Hematopoietic multipotent progenitor cell (in vitro differentiated cells): ENCODE data around the gene CHRNB4. TPM values are rescaled to one million over a fixed set of nuclear protein-coding genes. Genes with fewer than 3 reads are reported as not detected.

Experiments
- DNase-seq, 3 donors: peaks; one replicate each; pipeline ENCODE4 v3.0.0-alpha.2; 2011 to 2015; ENCODE audit warnings: low read depth in 2 of 3, low spot score in 2 of 3
- total RNA-seq: library from RNA; depleted of rRNA; stranded (reverse); fragments of >200 nt; gene quantifications from one replicate; pipeline ENCODE4 v1.2.3, GENCODE V29; 2012

CHRNB4 gene
- total RNA-seq, 1 donor = 0.27 TPM

DNA sequence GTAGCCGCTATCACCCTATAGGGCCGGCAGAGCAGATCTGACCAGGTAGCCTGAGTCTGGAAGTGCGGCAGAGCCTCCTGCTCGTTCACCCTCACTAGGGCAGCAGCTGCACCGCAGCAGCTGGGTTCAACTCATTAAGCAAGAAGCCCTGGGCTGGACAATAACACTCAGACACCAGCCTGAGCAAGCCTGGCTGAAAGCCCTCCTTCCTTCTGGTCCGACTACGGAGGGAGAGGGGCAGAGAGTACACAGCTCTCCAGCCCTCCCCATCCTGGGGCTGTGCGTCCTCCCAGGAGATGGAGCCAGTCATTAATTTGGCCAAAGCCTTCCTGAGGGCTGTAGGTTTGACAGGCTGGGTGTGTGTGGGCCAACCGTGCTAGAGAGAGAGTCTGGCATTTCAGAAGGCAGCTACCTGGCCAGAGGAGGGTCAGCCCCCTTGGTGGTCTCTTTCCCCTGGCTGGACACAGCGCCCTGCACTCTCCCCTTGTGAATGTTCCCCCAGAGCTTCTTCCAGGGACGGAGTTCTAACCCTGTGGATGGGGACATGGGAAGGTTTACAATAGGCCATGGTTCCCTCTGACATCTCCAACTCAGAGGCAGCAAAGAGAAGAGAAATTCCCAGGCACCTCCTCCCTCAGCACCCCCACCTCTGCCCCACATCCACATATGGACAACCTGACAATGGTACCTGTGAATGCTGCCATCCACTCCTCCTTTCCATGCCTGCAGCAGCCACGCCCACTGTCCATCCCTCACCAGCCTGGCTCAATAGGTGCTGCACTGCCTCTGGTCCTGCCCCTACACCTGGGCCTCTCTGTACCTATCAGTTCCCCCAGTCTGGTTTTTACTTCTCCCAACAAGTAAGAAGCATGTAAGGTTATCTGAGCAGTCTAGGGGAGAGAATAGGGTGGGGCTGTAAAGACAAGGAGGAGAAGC, 6.5 kb downstream of the CHRNB4 start:
- no peak for DNase-seq

DNA sequence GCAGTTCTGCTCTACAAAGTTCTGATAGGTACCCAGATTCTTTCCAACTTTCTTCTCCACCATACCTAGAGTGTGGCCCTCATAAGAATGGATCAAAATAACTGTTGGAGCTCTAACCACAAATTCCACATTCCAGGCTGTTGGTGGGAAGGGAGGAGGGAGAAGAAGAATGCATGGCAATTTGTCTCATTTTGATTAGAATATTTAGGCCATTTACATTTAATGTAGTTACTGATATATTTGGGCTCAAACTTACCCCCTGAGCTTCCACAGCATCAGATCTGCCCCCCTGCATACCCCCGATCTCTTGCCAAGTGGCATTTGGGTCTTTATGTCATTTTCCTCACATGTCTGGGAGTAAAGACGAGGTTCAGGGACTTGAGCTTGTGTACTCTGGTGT, 7.7 kb downstream of the CHRNB4 start:
- DNase-seq = no peak

DNA sequence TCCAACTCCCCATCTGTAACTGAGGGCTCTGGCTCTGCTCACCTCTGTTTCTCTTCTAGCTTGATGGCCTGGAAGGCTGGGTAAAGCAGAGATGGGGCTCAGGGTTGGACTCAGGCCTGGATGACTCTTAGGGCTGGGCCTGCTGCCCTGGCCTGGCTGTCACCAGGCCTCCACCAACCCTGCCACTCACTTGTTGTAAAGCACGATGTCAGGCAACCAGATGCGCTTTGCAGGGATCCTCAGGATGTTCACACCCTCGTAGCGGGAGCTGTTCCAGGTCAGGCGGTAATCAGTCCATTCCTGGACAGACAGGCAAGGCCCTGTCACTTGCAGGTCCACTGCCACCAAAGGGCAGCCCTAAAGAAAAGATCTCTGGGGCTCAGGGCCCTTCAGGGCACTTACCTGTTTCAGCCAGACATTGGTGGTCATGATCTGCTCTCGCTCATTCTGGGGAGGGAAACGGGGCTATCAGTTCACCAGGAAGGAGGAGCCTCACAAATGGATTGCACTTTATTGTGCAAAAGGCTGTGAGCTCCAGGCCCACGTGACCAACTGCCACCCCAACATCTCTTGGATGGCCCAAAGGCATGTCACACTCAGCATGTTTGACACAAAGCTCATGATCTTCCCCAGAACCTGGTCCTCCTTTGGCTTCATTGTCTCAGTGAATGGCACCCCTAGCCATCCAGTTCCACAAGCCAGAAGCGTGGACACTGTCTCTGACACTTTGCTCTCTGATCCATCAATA, 9.9 kb downstream of the CHRNB4 start:
- DNase-seq = no peak

DNA sequence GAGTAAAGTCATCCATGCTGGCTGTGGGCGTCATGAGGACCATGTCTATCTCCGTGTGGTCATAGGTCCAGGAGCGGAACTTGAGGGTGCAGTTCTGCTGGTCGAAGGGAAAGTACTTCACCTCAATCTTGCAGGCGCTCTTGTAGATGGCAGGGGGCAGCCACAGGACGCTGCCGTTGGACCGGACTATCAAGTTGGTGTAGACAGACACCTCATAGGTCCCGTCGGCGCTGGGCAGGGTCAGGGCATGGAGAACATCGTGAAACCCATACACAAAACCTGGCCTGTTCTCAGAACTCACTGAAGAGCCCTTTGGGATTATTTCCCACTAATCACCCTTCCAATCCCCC, 11.3 kb downstream of the CHRNB4 start:
- DNase-seq = no peak

DNA sequence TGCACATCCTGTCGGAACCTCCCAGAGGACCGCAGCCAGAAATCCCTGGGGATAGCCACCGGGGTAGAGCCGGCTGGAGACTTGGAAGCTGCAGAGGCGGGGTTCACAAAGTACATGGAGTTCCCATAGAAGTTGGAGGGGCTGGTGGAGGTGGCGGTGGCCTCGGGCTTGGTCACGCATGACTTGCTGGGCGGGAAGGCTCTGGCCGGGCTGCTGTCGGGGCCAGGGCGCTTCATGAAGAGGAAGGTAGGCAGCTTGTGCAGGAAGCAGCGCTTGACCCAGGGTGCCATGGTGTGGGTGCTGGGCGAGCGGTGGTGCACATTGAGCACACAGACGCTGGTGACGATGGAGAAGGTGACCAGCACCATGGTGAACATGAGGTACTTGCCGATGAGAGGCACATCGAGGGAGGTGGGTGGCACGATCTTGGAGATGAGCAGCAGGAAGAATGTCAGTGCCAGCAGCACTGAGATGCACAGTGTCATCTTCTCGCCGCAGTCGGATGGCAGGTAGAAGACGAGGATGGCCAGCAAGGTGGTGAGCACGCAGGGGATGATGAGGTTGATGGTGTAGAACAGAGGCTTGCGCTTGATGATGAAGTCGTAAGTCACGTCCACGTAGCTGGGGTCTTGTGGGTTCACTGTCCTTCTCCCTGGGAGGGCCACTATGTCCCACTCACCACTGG, 11.8 kb downstream of the CHRNB4 start:
- DNase-seq = no peak

DNA sequence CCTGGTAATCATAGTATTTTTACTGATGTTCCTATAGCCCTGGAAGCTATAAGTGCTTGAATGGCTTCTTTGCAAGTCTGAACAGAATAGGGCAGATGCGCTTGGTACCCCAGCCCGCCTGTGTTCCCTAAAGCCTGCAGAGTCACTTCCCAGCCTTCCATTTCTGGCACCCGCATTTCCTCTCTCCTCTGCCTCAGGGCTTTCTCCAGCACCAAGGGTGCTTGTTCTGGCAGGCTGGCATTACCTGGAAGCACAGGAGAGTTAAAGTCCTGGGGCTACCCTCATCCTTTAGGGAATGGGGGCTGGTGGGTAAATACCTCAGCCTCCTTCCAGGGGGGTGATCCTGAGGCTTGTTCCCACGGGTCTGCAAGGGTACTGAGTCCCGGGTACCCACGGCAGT, 12.8 kb downstream of the CHRNB4 start:
- DNase-seq = no peak

DNA sequence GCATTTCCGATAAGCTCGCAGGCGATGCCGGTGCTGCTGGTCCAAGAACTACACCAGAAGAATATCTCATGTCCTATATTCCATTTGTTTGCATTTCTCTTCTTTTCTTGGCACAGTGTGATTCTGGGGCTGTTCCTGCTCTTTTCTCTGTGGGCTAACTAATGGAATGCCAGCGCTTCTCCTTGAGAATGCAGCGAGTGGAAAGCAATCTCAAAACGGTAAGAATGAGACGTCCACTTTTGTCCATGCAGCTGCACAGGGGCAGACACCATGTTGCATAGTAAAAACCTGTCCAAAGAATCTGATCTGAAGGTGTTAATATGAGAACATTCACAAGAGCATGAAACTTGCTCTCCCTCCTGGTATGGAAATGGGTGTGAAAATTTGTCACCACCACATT, 13.7 kb downstream of the CHRNB4 start:
- no peak for DNase-seq

DNA sequence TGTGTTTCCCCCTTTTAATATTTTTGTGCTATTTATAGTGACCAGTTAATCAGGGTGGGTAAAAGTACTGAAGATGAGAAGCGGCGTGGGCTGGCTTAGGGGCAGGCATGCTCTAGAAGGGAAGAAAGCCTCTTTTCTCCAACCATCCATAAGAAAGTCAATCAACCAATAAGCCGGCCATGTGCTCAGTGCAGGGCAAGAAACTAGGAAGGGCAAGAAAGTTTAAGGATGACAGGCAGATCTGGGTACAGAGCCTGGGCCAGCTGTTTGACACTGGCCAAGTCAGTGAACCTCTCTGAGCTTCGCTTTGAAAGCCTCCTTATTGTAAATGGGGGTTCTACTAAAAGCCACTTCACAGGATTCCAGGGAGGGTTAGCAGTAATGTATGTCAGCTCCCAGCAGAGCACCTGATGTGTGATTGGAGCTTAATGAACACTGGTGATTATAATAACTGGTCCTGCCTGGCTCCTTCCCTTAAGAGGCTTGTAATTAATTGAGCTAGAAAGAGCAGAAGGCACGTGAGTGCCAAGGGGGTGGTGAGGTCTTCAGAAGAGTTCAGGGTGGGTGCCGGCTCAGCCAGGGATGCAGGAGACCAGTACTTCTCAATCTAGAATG, 14.5 kb downstream of the CHRNB4 start:
- no peak for DNase-seq

DNA sequence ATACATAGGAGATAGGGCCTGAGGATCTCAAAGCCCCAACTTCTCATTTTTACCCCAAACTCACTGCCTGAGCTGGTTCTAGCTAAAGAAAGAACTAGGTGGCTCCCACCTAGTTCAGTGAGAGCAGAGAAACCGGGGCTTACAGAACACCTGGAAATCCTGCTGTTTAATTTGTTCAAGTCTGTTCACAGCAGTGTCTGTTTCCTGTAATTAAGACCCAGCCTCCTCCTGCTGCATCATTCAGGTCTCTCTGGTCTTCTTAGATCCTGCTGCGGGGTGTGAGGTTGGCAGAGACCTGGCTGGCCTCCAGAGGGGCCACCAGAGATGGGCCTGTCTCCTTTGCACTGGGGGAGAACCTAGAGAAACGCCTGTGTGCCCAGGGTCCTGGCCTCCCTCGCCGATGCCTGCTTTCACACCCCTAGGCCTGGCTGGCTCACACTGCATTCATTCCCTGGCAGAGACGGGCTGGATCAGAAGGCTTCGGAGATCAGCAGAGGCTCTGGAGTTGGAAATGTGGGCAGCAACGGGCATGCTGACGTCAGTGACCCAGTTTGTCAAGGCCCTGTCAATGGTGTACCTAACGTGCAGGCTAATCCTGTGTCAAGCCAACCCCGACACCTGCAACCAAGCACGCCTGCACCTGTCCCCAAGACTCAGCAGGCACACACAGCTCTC, 15.3 kb downstream of the CHRNB4 start:
- DNase-seq = peak in 1 of 3 donors; percentile 48

DNA sequence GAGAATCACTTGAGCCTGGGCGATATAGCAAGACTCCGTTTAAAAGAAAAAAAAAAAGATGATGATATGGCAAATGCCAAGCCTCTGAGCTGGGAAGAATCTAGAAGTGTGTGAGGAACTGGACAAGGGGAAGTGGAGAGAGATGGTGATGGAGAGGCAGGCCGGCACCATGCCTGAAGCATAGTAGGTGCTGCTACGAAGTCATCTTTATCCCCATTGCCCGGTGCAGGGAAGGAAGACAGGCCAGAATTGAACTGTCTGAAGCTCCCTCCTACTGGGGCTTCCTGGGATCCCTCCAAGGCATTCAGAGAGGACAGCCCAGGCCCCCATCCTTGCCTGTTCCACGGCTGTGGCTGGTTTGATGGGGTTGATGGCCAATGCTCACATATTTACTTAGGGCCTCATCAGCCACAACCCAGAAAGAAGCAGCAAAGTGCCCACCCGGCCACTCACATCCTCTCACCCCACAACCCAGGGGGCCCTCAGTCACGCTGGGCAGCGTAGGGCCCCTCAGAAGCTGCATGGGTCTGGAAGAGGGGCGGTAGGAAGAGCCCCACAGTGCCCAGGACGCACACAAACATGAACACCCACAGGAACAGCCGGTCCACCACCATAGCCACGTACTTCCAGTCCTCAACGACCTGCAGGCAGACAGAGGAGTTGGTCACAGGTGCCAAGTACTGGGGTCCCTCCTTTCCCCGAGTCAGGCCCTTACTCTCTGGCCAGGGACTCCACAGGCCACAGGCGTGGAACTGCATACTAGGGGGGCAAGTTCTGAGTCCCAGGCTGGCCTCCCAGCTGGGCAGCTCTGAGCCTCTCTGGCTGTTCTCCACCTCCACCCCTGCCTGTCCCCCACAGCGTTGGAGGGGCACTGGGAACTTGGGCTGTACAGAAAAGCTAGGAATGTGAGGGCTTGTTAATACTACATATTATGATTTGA, 16.1 kb downstream of the CHRNB4 start:
- no peak for DNase-seq

DNA sequence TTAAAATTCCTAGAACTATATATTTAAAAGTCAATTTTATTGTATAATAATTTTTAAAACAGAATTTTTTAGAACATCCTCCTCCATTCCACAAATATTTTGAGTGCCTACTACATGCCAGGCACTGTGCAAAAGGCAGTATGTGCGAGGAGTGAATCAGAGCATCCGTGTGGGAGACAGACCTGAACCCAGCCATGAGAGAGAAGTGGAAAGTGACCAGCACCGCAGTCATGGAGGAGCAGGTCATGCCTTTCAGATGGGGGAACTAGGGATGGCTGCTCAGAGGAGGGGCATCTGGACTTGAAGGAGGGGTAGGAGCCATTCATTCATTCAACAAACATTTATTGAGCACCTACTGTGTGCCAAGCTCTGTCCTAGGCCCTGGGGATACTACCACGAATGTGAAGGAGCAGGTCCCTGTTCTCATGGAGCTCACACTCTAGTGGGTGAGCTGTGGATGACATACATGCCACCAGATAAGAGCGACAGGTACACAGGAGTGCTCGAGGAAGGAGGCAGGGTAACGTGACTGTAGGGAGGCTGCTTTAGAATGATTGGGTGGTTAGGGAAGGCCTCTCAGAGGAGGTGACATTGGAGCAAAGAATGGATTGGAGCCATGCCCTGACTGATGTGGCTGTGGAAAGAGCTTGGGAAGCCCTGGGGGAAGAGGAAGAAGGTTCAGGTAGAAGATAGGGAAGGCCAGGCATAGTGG, 17.1 kb downstream of the CHRNB4 start:
- DNase-seq = no peak

DNA sequence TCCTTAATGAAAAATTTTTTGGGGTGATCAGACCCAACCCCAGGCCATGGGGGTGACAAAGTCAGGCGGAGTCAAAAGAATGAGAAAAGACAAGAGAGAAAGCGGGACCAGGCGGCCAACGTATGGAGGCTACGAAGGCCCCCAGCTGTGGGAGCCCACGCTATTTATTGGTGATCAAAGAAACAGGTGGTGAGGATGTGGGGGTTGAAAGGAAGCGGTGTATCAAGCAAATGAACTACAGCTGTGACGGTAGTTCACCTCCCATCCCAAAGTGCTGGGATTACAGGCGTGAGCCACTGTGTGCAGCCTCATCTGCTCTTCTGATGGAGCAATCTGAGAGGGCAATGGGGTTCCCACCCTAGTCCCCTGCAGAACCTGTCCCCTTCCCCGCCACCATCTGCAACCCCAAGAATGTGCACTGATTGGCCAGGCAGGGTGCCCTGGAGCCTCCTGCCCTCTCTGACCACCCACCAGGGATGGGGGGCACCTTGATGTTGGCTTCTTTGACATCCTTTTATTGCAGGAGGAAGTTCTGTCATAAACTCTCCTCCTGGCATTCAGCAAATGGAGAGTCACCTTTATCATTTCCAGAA, 19.1 kb downstream of the CHRNB4 start:
- no peak for DNase-seq

DNA sequence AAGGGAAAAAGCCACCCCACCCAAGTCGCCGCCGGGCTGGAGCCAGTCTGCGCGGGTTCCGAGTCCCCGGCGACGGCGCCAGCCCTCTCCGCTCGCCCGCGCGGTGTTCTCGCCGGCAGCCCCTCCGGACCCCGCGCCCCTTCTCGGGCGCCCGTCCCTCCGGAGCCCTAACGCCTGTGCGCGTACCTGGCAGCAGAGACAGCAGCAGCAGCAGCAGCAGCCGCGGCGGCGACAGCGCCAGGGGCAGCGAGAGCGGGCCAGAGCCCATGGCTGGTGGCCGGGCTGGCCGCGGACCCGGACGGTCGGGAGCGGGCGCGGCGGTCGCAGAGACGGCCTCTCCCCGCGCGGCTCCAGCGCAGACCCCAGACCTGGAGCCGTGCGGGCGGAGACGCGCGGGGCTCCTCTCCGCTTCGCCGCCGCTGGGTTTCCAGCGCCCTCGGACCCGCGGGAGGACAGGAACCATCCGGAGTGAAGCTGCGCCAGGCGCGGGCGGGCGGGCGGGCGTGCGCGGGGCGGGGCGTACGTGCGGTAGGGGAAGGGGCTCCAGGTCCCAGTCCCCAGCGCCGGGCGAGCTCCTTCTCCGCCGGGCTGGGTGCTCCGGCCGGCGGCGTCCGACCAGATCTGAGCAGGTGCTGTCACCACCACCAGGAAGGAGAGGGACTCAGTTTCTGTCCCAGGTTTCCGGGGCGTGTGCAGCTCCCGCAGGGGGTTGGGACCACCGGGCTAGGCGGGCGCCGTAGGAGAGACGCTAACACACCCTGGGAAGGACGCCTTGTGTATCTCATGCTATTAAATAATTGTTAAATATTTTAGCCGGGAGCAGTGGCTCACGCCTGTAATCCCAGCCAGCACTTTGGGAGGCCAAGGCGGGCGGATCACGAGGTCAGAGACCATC, 20.2 kb downstream of the CHRNB4 start, which contains the start of gene CHRNA3:
Gene CHRNA3, minus strand, starts transcription at position 470 of the 895 bp plus-strand sequence. Its CDS starts 202 bp downstream, at position 268.
- peak in 1 of 3 donors; percentile 24 for DNase-seq

DNA sequence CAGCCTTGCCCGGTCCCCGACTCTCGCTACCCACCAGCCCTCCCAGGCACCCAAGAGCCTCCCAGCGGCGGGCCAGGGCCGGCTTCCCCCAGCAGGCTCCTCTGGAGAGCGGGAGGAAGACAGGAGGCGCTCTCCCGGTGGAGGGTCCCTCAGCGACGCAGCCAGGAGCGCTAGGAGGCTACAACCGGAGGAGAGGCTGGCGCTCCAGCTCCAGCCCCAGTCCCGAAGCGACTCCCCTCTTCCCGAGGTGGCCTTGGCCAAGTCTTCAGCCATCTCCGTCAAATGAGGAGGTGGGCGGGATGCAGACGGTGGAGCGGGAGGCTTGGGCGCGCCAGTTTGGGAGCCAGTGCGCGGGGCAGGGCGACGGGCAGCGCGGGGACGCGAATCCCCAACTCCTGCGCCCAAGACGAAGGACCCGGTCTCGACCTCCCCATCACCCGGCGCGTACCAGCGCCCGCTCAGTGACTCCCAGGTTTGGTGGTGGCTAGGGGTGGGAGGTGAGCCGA, 20.9 kb downstream of the CHRNB4 start:
- DNase-seq = peak in 1 of 3 donors; percentile 14

DNA sequence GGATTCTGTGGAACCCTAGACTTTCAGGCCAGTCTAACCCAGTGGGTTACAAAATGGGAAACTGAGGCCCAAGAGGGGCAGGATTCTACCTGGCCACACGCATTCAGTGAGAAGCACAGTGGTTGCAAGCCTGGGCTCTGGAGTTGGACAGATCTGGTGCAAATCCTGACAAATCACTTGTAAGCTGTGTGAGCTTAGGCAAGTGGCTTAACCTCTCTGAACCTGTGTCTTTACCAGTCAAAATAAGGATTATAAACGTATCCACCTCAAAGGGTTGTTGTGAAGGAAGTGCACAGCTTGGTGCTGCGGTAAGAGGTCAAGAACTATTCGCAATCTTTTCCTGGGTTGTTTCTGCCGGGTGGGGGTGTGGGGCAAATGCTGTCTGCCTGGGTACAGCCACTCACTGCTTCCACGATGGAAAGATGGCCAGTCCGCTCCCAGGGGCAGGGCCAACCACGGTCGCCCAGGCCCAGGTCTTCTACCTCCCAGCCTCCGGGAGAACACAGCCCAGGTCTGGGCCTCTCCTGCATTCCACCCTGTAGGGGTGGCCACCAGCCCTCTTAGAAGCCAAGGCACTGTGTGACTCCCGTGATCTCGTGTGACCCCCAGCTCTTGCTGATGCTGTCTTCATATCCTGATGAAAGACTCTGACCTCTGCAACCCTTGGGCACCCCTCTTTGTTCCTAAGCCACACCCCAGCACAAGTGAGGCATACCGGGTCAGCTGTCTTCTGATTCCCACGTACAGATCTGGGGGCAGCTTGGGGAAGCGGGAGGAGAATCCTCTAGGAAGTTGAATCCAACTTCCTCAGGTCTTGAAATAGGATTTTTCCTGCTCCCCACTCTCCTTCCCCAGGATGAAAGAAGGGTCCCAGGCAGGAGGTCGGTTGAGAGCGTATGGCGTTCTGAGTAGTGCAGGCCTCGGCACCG, 21.7 kb downstream of the CHRNB4 start:
- DNase-seq = no peak

DNA sequence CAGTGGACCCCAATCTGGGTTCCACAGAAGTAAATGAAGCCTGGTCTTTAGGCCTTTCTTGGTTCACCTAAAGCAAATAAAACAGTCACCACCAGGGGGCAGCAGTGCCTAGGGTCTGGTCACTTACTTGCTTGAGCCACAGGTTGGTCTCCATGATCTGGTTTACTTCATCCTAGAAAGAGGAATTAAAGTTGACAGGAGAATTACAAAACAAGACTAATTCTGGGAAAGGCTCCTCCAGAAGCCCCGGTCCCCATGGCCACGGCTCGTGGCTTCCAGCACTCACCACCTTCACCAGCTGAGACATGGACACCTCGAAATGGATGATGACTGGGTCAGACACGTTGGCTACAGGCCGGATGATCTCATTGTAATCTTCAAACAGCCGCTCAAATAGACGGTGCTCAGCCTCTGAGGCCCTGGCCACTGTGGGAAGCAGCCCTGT, 22.5 kb downstream of the CHRNB4 start:
- DNase-seq = peak; percentile 63 to 90 (median 73)
